Endothelial cell of umbilical vein (primary cell): ENCODE data around the gene GABBR2. TPM values are rescaled to one million over a fixed set of nuclear protein-coding genes. Genes with fewer than 3 reads are reported as not detected.

ENCODE experiments used
- BruUV-seq: library from RNA; stranded (reverse); fragments of 400-500 nt; replicated peaks from 2 replicates; lab custom pipeline; 2021; lab: Mats Ljungman, UMichigan
- CTCF ChIA-PET: fragments of 300-600, 350-600 bp; sonication (Branson Sonifier 250); formaldehyde crosslinking; loops from one replicate; lab custom pipeline; 2021; ENCODE audit warnings: antibody characterized with exemption, inconsistent platforms; lab: Charles Lee
- POLR2A ChIA-PET: fragments of 300-600, 350-600 bp; sonication (Branson Sonifier 250); formaldehyde crosslinking; loops from one replicate; lab custom pipeline; 2021; ENCODE audit warnings: antibody characterized with exemption, inconsistent platforms; lab: Charles Lee
- DNase-seq: peaks from one replicate; pipeline ENCODE4 v3.0.0-alpha.2; 2011; ENCODE audit warnings: low read depth, low spot score
- FAIRE-seq: peaks from 2 replicates; lab custom pipeline; 2011; peaks lifted over from hg19 to GRCh38; lab: Jason Lieb, UNC
- H2AFZ ChIP-seq: 2 replicates; pipeline ENCODE4 v1.6.0; 2012; ENCODE audit warnings: low read depth, low read length, control low read depth, inconsistent platforms
- H3K27ac ChIP-seq: 2 replicates; pipeline ENCODE4 v1.5.1; 2011; ENCODE audit warnings: low read depth, mild to moderate bottlenecking, control low read depth, low read length, moderate library complexity; ENCODE audit not compliant: insufficient read depth
- H3K27me3 ChIP-seq, 2 experiments: 2 replicates each; pipeline versions ENCODE4 v1.6.0 to v1.6.1; 2011; ENCODE audit warnings: low read length in 2 of 2, mixed read lengths in 1 of 2; ENCODE audit not compliant: control insufficient read depth in 2 of 2, insufficient read depth in 2 of 2
- H3K36me3 ChIP-seq, 2 experiments: 2 replicates in 1 of 2; 3 replicates in 1 of 2; pipeline ENCODE4 v1.5.1; 2011; ENCODE audit warnings: low read length in 2 of 2, mild to moderate bottlenecking in 1 of 2, moderate library complexity in 1 of 2; ENCODE audit not compliant: control insufficient read depth in 2 of 2, insufficient read depth in 2 of 2; ENCODE audit errors: extremely low read depth in 1 of 2
- H3K4me1 ChIP-seq: 3 replicates; pipeline ENCODE4 v1.5.1; 2011; ENCODE audit warnings: mild to moderate bottlenecking, low read length; ENCODE audit not compliant: control insufficient read depth, insufficient read depth; ENCODE audit errors: extremely low read depth
- H3K4me2 ChIP-seq: 2 replicates; pipeline ENCODE4 v1.6.1; 2011; ENCODE audit warnings: low read length, control low read depth, mixed read lengths; ENCODE audit not compliant: insufficient read depth
- H3K4me3 ChIP-seq, 3 experiments: fragments of 200-600 bp in 1 of 3; sonication (generic), shearing (Covaris generic) in 1 of 3; replicated peaks in 1 of 3; 2 replicates each; pipeline ENCODE4 v1.5.1; 2011 to 2016; ENCODE audit warnings: control low read depth in 3 of 3, low read length in 3 of 3, mild to moderate bottlenecking in 2 of 3, inconsistent platforms in 1 of 3, low read depth in 1 of 3, moderate library complexity in 1 of 3; ENCODE audit not compliant: insufficient read depth in 1 of 3
- H3K79me2 ChIP-seq: 2 replicates; pipeline ENCODE4 v1.6.0; 2012; ENCODE audit warnings: low read length, inconsistent platforms; ENCODE audit not compliant: control insufficient read depth, insufficient read depth
- H3K9ac ChIP-seq: replicated peaks from 2 replicates; pipeline ENCODE3; 2011; ENCODE audit warnings: low read length, control low read depth; ENCODE audit not compliant: insufficient read depth; ENCODE audit errors: extremely low read depth
- H3K9me1 ChIP-seq: replicated peaks from 3 replicates; pipeline ENCODE4 v1.6.0; 2011; ENCODE audit warnings: mild to moderate bottlenecking, low read length; ENCODE audit not compliant: control insufficient read depth, insufficient read depth; ENCODE audit errors: extremely low read depth
- H3K9me3 ChIP-seq: replicated peaks from 2 replicates; pipeline ENCODE4 v1.5.1; 2012; ENCODE audit warnings: low read length, inconsistent platforms; ENCODE audit not compliant: control insufficient read depth, insufficient read depth
- H4K20me1 ChIP-seq: replicated peaks from 2 replicates; pipeline ENCODE3; 2011; ENCODE audit warnings: mild to moderate bottlenecking, low read length; ENCODE audit not compliant: control insufficient read depth, insufficient read depth; ENCODE audit errors: extremely low read depth
- EZH2 ChIP-seq: IDR thresholded peaks from 2 replicates; pipeline ENCODE4 v1.6.1; 2012; ENCODE audit warnings: borderline replicate concordance, low read depth, mild to moderate bottlenecking, moderate library complexity, low read length, inconsistent platforms; ENCODE audit not compliant: severe bottlenecking
- FOS ChIP-seq: IDR thresholded peaks from 2 replicates; pipeline ENCODE4 v1.6.1; 2011; ENCODE audit warnings: mild to moderate bottlenecking, low read length, moderate library complexity, borderline replicate concordance; ENCODE audit not compliant: insufficient read depth
- GATA2 ChIP-seq: IDR thresholded peaks from 2 replicates; pipeline ENCODE4 v1.7.0; 2011; ENCODE audit warnings: low read depth, mild to moderate bottlenecking, moderate library complexity, mixed read lengths, low read length; ENCODE audit not compliant: insufficient read length, insufficient read depth
- JUN ChIP-seq: IDR thresholded peaks from 2 replicates; pipeline ENCODE4 v1.6.1; 2011; ENCODE audit warnings: borderline replicate concordance, low read depth; ENCODE audit not compliant: insufficient read length, insufficient read depth
- MYC ChIP-seq: IDR thresholded peaks from one replicate; pipeline ENCODE4 v1.6.1; 2011; ENCODE audit warnings: mild to moderate bottlenecking, low read depth, low read length
- POLR2A ChIP-seq: IDR thresholded peaks from 2 replicates; pipeline ENCODE4 v1.6.1; 2012; ENCODE audit warnings: low read depth, mild to moderate bottlenecking, control low read depth, low read length
- POLR2AphosphoS5 ChIP-seq: IDR thresholded peaks from 2 replicates; pipeline ENCODE4 v1.6.1; 2012; ENCODE audit warnings: low read depth, mild to moderate bottlenecking, control low read depth, low read length, moderate library complexity; ENCODE audit not compliant: insufficient read depth
- dilution Hi-C: fragments of 300-500 bp; cut with MboI; formaldehyde crosslinking; loops from one replicate; pipeline ENCODE4 v1.15.0; 2019; ENCODE audit warnings: low sequenced_read_pairs; ENCODE audit not compliant: extremely low pct_ligation_motif_present
- intact Hi-C: fragments of 100-400 bp; cut with micrococcal nuclease; formaldehyde crosslinking; loops from one replicate; pipeline ENCODE4 v1.10.0; 2022
- polyA plus RNA-seq, 4 experiments: library from polyadenylated mRNA; depleted of rRNA in 3 of 4; stranded (reverse) in 3 of 4; unstranded in 1 of 4; fragments of >200 nt; gene quantifications; 2 replicates each; pipeline versions ENCODE4 v1.2.1 to v1.2.3, GENCODE V29; 2011 to 2012; ENCODE audit warnings: missing spikeins in 1 of 4
- total RNA-seq: library from RNA; stranded (reverse); gene quantifications from 2 replicates; pipeline ENCODE4 v1.2.3, GENCODE V29; 2021
- TF ChIP-seq, protein P1 (sequence below), 2 donors: IDR thresholded peaks; 1 replicate in 1 of 2; 2 replicates in 1 of 2; pipeline ENCODE4 v1.5.1; 2011; ENCODE audit warnings: low read length in 2 of 2, mild to moderate bottlenecking in 2 of 2, moderate library complexity in 2 of 2, control low read depth in 1 of 2, inconsistent platforms in 1 of 2, low read depth in 1 of 2; ENCODE audit not compliant: insufficient read depth in 1 of 2; ENCODE audit errors: extremely low read depth in 1 of 2
- TF ChIP-seq, protein P2 (sequence below): IDR thresholded peaks from 2 replicates; pipeline ENCODE4 v1.6.1; 2011; ENCODE audit not compliant: insufficient read depth, insufficient read length

The GABBR2 gene
- total and polyA plus RNA-seq, 2 donors (not counting 3 experiments of a cell fraction or from before 2014, with no cell fraction given), result 1.1 to 9.2 TPM

DNA sequence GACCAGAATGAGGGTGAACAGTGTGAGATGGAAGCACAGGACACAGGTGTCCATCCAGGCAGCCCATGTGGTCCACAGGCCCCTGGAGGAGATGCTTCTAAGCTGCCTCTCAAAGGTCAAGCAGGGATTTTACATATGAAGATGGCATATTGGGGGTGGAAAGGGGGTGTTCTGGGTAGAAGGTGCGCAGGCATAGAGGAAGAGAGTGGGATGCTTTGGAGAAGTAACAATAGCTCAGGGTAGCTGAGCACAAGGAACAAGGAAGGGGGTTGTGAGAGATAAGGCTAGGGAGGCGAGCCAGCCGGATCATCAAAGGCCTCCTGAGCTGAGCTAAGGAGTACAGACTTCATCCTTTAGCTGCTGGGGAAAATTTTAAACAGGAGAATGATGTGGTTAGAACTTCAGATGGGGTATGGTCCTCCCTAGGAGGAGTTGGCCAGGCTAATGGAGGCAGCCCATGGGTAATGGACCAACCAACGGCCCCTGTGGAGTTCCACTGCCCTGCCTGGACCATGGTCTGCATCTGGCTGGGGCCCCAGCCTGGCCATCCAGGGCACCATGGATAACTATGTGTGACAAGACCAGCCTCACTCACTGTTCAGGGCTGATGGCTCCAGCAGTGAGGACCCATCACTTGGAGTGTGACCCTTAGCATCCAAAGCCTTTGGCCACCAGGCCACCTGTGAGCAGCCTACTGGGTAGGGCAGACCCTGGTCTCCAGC lies 366.5 kb downstream of the GABBR2 start:
- H2AFZ ChIP-seq, result no peak overlapping the region
- no peaks in the 10 kb centered on the region for H4K20me1 ChIP-seq
- DNase-seq (no peak), FAIRE-seq (no peak)
- TF ChIP-seq FOS, result no peak
- no peak for TF ChIP-seq JUN
- no peak for TF ChIP-seq EZH2
- no peak for TF ChIP-seq POLR2AphosphoS5
- TF ChIP-seq MYC, result no peak
- TF ChIP-seq, protein P1, sequence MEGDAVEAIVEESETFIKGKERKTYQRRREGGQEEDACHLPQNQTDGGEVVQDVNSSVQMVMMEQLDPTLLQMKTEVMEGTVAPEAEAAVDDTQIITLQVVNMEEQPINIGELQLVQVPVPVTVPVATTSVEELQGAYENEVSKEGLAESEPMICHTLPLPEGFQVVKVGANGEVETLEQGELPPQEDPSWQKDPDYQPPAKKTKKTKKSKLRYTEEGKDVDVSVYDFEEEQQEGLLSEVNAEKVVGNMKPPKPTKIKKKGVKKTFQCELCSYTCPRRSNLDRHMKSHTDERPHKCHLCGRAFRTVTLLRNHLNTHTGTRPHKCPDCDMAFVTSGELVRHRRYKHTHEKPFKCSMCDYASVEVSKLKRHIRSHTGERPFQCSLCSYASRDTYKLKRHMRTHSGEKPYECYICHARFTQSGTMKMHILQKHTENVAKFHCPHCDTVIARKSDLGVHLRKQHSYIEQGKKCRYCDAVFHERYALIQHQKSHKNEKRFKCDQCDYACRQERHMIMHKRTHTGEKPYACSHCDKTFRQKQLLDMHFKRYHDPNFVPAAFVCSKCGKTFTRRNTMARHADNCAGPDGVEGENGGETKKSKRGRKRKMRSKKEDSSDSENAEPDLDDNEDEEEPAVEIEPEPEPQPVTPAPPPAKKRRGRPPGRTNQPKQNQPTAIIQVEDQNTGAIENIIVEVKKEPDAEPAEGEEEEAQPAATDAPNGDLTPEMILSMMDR (IDR thresholded peaks at IDR 0.05; ENCODE audit: extremely low read depth in 1 of 2, insufficient read depth in 1 of 2, low read depth in 1 of 2, low read length in 2 of 2), result no peak
- TF ChIP-seq GATA2, result no peak
- no peak for TF ChIP-seq POLR2A
- TF ChIP-seq, protein P2, sequence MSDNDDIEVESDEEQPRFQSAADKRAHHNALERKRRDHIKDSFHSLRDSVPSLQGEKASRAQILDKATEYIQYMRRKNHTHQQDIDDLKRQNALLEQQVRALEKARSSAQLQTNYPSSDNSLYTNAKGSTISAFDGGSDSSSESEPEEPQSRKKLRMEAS, result no peak
- H3K4me1 ChIP-seq, result peaks cover 21% of the 10 kb centered on the region
- H3K36me3 ChIP-seq, result no peaks in the 10 kb centered on the region
- H3K4me2 ChIP-seq, result no peak overlapping the region
- H3K9me3 ChIP-seq, result no peaks in the 10 kb centered on the region
- no peaks in the 10 kb centered on the region for H3K27me3 ChIP-seq
- H3K9ac ChIP-seq, result no peak overlapping the region
- H3K4me3 ChIP-seq, result no peak overlapping the region
- dilution Hi-C loops, result no loop called here
- H3K9me1 ChIP-seq, result no peaks in the 10 kb centered on the region
- ChIA-PET POLR2A (no interaction called here), CTCF (interaction anchor here (1.3 kb wide), 2 partner anchors 9 to 23 kb away, joined by 3 to 5 read pairs; no protein-coding TSS in a partner anchor)
- intact Hi-C loops, result no loop called here
- H3K79me2 ChIP-seq, result no peaks in the 10 kb centered on the region
- peak overlapping the region; percentile 53 for H3K27ac ChIP-seq
- BruUV-seq, result no TSS peak
